Parathyroid adenoma (tissue), 2 donors: Measurements from ENCODE around the gene RRAD.
A peak's percentile ranks its signal among the peaks of the same experiment; 100 is the strongest.

Experiments used
- H2AFZ ChIP-seq: fragments of 300-600 bp; sonication (generic); one replicate; pipeline ENCODE4 v1.7.0; 2017; ENCODE audit warnings: antibody characterized with exemption, mild to moderate bottlenecking
- H3K27ac ChIP-seq: fragments of 300-600 bp; sonication (generic); one replicate; pipeline ENCODE4 v1.7.0; 2017
- H3K27me3 ChIP-seq: fragments of 300-600 bp; sonication (generic); one replicate; pipeline ENCODE4 v1.7.0; 2017; ENCODE audit warnings: low read length; ENCODE audit not compliant: control insufficient read depth, insufficient read depth
- H3K36me3 ChIP-seq: fragments of 300-600 bp; sonication (generic); one replicate; pipeline ENCODE4 v1.7.0; 2017; ENCODE audit warnings: low read length; ENCODE audit not compliant: control insufficient read depth, insufficient read depth
- H3K4me1 ChIP-seq: fragments of 300-600 bp; sonication (generic); one replicate; pipeline ENCODE4 v1.7.0; 2017; ENCODE audit warnings: control low read depth
- H3K4me2 ChIP-seq: fragments of 300-600 bp; sonication (generic); one replicate; pipeline ENCODE4 v1.7.0; 2017; ENCODE audit warnings: low read length
- H3K4me3 ChIP-seq: fragments of 300-600 bp; sonication (generic); one replicate; pipeline ENCODE4 v1.7.0; 2017; ENCODE audit warnings: low read depth, low read length
- H3K79me2 ChIP-seq: fragments of 300-600 bp; sonication (generic); one replicate; pipeline ENCODE4 v1.7.0; 2017; ENCODE audit warnings: control low read depth
- H3K9ac ChIP-seq: fragments of 300-600 bp; sonication (generic); one replicate; pipeline ENCODE4 v1.7.0; 2017; ENCODE audit warnings: mild to moderate bottlenecking
- H3K9me3 ChIP-seq: fragments of 300-600 bp; sonication (generic); one replicate; pipeline ENCODE4 v1.7.0; 2017; ENCODE audit warnings: low read length; ENCODE audit not compliant: control insufficient read depth
- CTCF ChIP-seq: fragments of 300-600 bp; sonication (generic); IDR thresholded peaks from one replicate; pipeline ENCODE4 v1.7.0; 2017; ENCODE audit warnings: antibody characterized with exemption, mild to moderate bottlenecking
- donor health status: primary hyperparathyroidism.

RRAD gene

GRCh38 chr16:66894948-66895688 is 30.2 kb downstream of the RRAD start:
- Histone ChIP-seq H3K27ac (no peak overlapping the region), H3K4me3 (no peak overlapping the region), H2AFZ (peak overlapping the region; percentile 65), H3K4me1 (peaks cover 13% of the 10 kb centered on the region), H3K36me3 (no peaks in the 10 kb centered on the region), H3K9me3 (no peaks in the 10 kb centered on the region), H3K27me3 (no peaks in the 10 kb centered on the region), H3K4me2 (no peak overlapping the region), H3K79me2 (peaks cover 6% of the 10 kb centered on the region), H3K9ac (no peak overlapping the region)
- TF ChIP-seq CTCF = peak; percentile 91

GRCh38 chr16:66894055-66894454 is 31.3 kb downstream of the RRAD start:
- Histone ChIP-seq H3K36me3 (no peaks in the 10 kb centered on the region), H3K27me3 (no peaks in the 10 kb centered on the region), H3K4me1 (peaks cover 3% of the 10 kb centered on the region), H3K9ac (no peak overlapping the region), H3K4me2 (no peak overlapping the region), H3K4me3 (no peak overlapping the region), H3K9me3 (no peaks in the 10 kb centered on the region), H3K27ac (no peak overlapping the region), H2AFZ (no peak overlapping the region), H3K79me2 (peaks cover 6% of the 10 kb centered on the region)
- no peak for TF ChIP-seq CTCF

- no peaks in the 10 kb centered on the region for H3K9me3 ChIP-seq
- H3K9ac ChIP-seq = no peak overlapping the region
- H3K36me3 ChIP-seq = no peaks in the 10 kb centered on the region
- H3K4me1 ChIP-seq = peaks cover 3% of the 10 kb centered on the region
- no peak overlapping the region for H3K27ac ChIP-seq
- H3K4me2 ChIP-seq = no peak overlapping the region
- H3K4me3 ChIP-seq = no peak overlapping the region
- H3K27me3 ChIP-seq = no peaks in the 10 kb centered on the region
- peaks cover 6% of the 10 kb centered on the region for H3K79me2 ChIP-seq
- H2AFZ ChIP-seq = no peak overlapping the region
- no peak for TF ChIP-seq CTCF
Observed at GRCh38 chr16:66891797-66892196, 33.5 kb downstream of the RRAD start.

DNA sequence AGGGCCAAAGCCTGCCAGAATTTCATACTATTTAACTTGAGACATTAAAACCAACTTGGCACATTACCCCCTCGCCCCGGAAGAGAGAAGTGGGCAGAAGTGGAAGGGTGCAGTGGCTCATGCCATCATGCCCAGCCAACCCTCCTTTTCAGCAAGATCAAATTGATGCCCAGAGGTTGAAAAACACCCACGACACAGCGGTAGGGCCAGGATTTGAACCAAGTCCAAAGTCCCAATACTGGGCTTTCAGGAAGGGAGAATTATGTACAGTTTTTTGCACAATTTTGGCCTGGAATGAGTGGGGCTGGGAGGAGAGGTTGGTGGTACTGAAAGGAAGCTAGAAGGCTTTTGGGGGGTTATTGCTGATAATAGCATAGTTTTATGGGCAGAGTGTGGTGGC is 34.0 kb downstream of the RRAD start:
- Histone ChIP-seq H3K36me3 (no peaks in the 10 kb centered on the region), H3K27me3 (no peaks in the 10 kb centered on the region), H3K4me1 (peaks cover 8% of the 10 kb centered on the region), H3K27ac (no peak overlapping the region), H3K9ac (no peak overlapping the region), H3K79me2 (peaks cover 6% of the 10 kb centered on the region), H3K4me2 (no peak overlapping the region), H3K4me3 (no peak overlapping the region), H3K9me3 (no peaks in the 10 kb centered on the region), H2AFZ (no peak overlapping the region)
- no peak for TF ChIP-seq CTCF

- Histone ChIP-seq H3K9ac (no peak overlapping the region), H3K27me3 (no peaks in the 10 kb centered on the region), H3K79me2 (peaks cover 6% of the 10 kb centered on the region)
Observed at GRCh38 chr16:66890799-66891198, 34.5 kb downstream of the RRAD start.

More at GRCh38 chr16:66890799-66891198, 34.5 kb downstream of the RRAD start:
- no peaks in the 10 kb centered on the region for H3K9me3 ChIP-seq
- no peak overlapping the region for H3K27ac ChIP-seq
- no peak overlapping the region for H3K4me3 ChIP-seq
- H2AFZ ChIP-seq = no peak overlapping the region
- no peak for TF ChIP-seq CTCF
- H3K4me2 ChIP-seq = no peak overlapping the region
- no peaks in the 10 kb centered on the region for H3K36me3 ChIP-seq
- H3K4me1 ChIP-seq = peaks cover 12% of the 10 kb centered on the region
